Activated CD4-positive, alpha-beta T cell treated with anti-CD3 and anti-CD28 coated beads for 36 hours (primary cell): ENCODE measurements around the gene NELFA. TPM values are rescaled to one million over a fixed set of nuclear protein-coding genes. Genes with fewer than 3 reads are reported as not detected.
A peak's percentile ranks its signal among the peaks of the same experiment; 100 is the strongest.

Source experiments
- ATAC-seq: fragments of 200-7000 bp; cut with Tn5 transposase; one replicate; pipeline ENCODE4 v1.10.0; 2021; ENCODE audit warnings: mild to moderate bottlenecking, moderate library complexity
- CTCF ChIA-PET: fragments of 350-600 bp; sonication (Branson Sonifier 250); formaldehyde crosslinking; loops from one replicate; lab custom pipeline; 2021; ENCODE audit warnings: antibody characterized with exemption; lab: Charles Lee
- POLR2A ChIA-PET: fragments of 350-600 bp; sonication (Branson Sonifier 250); formaldehyde crosslinking; loops from one replicate; lab custom pipeline; 2021; ENCODE audit warnings: antibody characterized with exemption, inconsistent platforms; lab: Charles Lee
- DNase-seq: peaks from one replicate; pipeline ENCODE4 v3.0.0-alpha.2; 2020
- H3K27ac Mint-ChIP-seq: one replicate; pipeline ENCODE4 v1.8.0; 2021; ENCODE audit warnings: mixed read lengths
- H3K27me3 Mint-ChIP-seq: one replicate; pipeline ENCODE4 v1.8.0; 2021; ENCODE audit warnings: mixed read lengths
- H3K36me3 Mint-ChIP-seq: one replicate; pipeline ENCODE4 v1.8.0; 2021; ENCODE audit warnings: low read depth, mixed read lengths
- H3K4me1 Mint-ChIP-seq: one replicate; pipeline ENCODE4 v1.8.0; 2021; ENCODE audit warnings: mixed read lengths
- H3K4me3 Mint-ChIP-seq: one replicate; pipeline ENCODE4 v1.8.0; 2021; ENCODE audit warnings: mild to moderate bottlenecking, moderate library complexity, mixed read lengths
- H3K9me3 Mint-ChIP-seq: one replicate; pipeline ENCODE4 v1.8.0; 2021; ENCODE audit warnings: low read depth, mixed read lengths
- intact Hi-C, 2 experiments: fragments of 100-400 bp; cut with DNase I in 1 of 2; cut with micrococcal nuclease in 1 of 2; formaldehyde crosslinking; loops; one replicate each; pipeline versions ENCODE4 v1.14.2 to v1.15.1; 2022 to 2024; cut with DNase I, micrococcal nuclease
- total RNA-seq, 2 experiments: library from RNA; stranded (reverse); gene quantifications; one replicate each; pipeline ENCODE4 v1.2.3, GENCODE V29; 2021

The NELFA gene
- total RNA-seq, 2 experiments from 2014 or later: 41.6 to 48.3 TPM

DNA sequence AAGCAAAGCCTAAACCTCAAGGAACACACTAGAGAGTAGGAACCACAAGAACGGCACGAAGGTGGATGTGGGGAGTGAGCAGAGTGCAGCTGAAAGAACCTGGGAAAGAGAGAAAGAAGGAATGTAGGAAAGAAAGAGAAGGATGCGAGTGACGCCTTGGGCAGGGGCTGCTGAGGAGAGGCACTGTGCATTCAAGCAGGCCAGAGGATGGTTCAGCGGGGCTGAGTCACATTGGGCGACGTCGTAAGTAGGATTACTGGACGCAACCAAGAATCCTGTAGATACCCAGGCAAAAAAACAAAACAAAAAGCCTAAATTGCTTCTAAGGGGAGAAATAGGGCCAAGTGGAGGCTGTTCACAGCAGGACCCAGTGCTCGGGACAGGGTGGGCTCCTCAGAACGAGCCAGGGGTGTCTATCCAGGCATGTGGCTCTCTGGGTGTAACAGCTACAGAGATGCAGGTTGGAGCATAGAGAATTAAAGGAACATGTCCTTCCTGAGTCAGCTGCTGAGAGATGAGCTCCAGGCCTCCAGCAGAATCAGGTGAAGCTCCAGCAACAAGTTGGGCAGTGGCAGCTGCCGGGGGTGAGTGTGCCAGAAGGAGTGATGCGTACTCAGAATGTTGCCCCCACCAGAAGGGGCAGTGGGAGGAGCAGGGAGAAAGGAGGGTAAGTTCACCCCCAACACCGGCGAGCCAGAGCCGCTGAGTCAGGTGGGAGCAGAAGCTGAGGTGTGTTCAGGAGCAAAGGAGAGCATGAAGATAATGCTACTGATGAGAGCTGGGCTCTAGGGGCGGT lies 38.6 kb downstream of the NELFA start:
- DNase-seq (no peak), ATAC-seq (no peak)
- Mint-ChIP-seq H3K27ac (no peak overlapping the region), H3K4me1 (peaks cover 2% of the 10 kb centered on the region), H3K27me3 (no peaks in the 10 kb centered on the region), H3K9me3 (no peaks in the 10 kb centered on the region), H3K4me3 (no peak overlapping the region), H3K36me3 (peaks cover 65% of the 10 kb centered on the region)
- POLR2A ChIA-PET: no interaction called here
- CTCF ChIA-PET: interaction anchor here (0.5 to 0.7 kb wide), 2 partner anchors 26 to 50 kb away, joined by 3 read pairs; no protein-coding TSS in a partner anchor
- intact Hi-C loops: no loop called here

- DNase-seq (no peak), ATAC-seq (no peak)
- Mint-ChIP-seq H3K36me3 (peaks cover 68% of the 10 kb centered on the region), H3K27ac (no peak overlapping the region), H3K4me1 (peaks cover 2% of the 10 kb centered on the region), H3K27me3 (no peaks in the 10 kb centered on the region), H3K9me3 (no peaks in the 10 kb centered on the region), H3K4me3 (no peak overlapping the region)
- intact Hi-C loops: no loop called here
- CTCF ChIA-PET: no interaction called here
- POLR2A ChIA-PET: no interaction called here
Measured at GRCh38 chr4:1968686-1969295, 40.0 kb downstream of the NELFA start.

DNA sequence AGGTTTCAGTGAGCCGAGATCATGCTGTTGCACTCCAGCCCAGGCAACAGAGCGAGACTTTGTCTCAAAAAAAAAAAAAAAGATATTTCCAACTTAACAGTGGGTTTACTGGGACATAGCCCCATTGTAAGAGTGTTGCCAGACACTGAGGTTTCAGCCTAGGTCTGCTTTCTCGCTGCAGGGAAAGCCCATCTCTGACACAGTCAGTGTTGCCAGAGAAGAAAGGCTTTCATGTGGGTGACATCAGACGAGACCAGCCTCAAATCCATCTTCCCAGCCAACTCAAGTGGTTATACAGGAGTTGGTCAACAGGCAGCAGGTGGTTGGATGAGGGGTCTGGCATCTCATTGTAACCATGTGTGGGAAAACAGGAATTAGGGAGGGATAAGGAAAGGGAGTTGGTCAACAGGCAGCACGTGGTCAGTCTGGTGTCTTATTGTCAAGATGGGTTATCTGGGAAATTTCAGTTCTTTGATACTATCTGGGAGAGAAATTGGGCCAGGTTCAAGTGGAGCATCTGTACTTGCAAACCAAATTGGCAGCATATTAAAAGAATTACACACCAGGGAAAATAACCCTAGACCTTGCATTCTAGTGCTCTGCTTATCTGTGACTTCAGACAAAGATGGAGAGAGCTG lies 41.1 kb downstream of the NELFA start:
- ATAC-seq (no peak), DNase-seq (no peak)
- Mint-ChIP-seq H3K27ac (peak overlapping the region; percentile 48), H3K4me3 (no peak overlapping the region), H3K27me3 (no peaks in the 10 kb centered on the region), H3K4me1 (peaks cover 2% of the 10 kb centered on the region), H3K9me3 (no peaks in the 10 kb centered on the region), H3K36me3 (peaks cover 72% of the 10 kb centered on the region)
- POLR2A ChIA-PET: no interaction called here
- intact Hi-C loops: no loop called here
- CTCF ChIA-PET: no interaction called here

- ChIA-PET POLR2A (no interaction called here), CTCF (interaction anchor here (1.0 kb wide), 1 partner anchor 65 kb away, joined by 3 read pairs; no protein-coding TSS in a partner anchor)
- Mint-ChIP-seq H3K36me3 (peaks cover 78% of the 10 kb centered on the region), H3K9me3 (no peaks in the 10 kb centered on the region), H3K27ac (peak overlapping the region; percentile 52), H3K4me1 (peaks cover 2% of the 10 kb centered on the region), H3K27me3 (no peaks in the 10 kb centered on the region), H3K4me3 (no peak overlapping the region)
- ATAC-seq: no peak
- intact Hi-C loops: no loop called here
- no peak for DNase-seq
Measured at GRCh38 chr4:1964971-1965370, 43.8 kb downstream of the NELFA start.

DNA sequence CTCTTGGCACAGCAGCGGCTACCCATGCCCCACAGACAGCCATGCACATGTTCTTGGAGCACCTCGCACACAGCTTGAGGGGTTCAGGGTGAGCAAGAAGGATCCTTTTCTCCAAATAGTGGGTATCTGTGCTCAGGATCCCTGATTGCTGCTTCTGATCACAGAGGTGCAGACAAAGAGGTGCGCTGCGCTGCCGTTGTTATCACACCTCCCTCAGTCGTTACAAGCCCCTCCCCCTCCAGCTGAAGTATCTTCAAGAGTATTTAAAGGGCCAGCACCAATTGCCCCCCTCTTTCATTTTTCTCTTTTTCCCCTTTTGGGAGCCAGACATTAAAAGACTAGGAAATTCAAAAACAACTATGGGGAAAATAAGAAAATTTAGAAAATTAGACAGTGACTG lies 44.3 kb downstream of the NELFA start:
- intact Hi-C loops: no loop called here
- CTCF ChIA-PET: interaction anchor here (0.8 kb wide), 1 partner anchor 10 kb away, joined by 3 read pairs; no protein-coding TSS in a partner anchor
- H3K36me3 Mint-ChIP-seq: peaks cover 77% of the 10 kb centered on the region

DNA sequence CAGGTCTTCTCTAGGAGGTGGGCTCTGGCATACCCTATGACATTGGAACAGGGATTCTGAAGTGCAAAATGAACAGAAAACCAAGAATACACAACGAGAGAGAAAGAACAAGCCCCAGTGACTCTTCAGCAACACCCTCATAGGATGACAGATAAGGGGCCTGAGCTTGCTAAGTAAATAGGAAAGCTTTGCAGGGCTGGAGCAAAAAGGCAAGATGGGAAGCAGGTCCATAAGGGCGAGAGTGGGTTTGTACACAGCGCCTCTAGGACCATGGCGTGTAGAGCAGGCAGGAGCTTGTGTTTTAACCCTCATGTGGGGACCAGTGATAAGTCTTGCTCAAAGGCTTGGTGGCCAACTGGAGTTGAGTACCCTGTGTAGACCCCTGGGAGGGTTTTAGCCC lies 45.8 kb downstream of the NELFA start:
- Mint-ChIP-seq H3K27me3 (no peaks in the 10 kb centered on the region), H3K4me3 (no peak overlapping the region), H3K27ac (no peak overlapping the region), H3K9me3 (no peaks in the 10 kb centered on the region), H3K36me3 (peaks cover 81% of the 10 kb centered on the region), H3K4me1 (peaks cover 2% of the 10 kb centered on the region)
- DNase-seq: no peak
- ChIA-PET CTCF (no interaction called here), POLR2A (no interaction called here)
- intact Hi-C loops: no loop called here
- ATAC-seq: no peak

More for the DNA sequence above, 44.3 kb downstream of the NELFA start:
- Mint-ChIP-seq H3K9me3 (no peaks in the 10 kb centered on the region), H3K4me3 (no peak overlapping the region), H3K27me3 (no peaks in the 10 kb centered on the region), H3K27ac (no peak overlapping the region), H3K4me1 (peaks cover 2% of the 10 kb centered on the region)
- POLR2A ChIA-PET: no interaction called here
- no peak for ATAC-seq
- DNase-seq: no peak

- CTCF ChIA-PET: no interaction called here
- Mint-ChIP-seq H3K27ac (no peak overlapping the region), H3K4me1 (peaks cover 2% of the 10 kb centered on the region), H3K9me3 (no peaks in the 10 kb centered on the region), H3K27me3 (no peaks in the 10 kb centered on the region), H3K4me3 (no peak overlapping the region), H3K36me3 (peaks cover 86% of the 10 kb centered on the region)
- no peak for DNase-seq
- no peak for ATAC-seq
- intact Hi-C loops: no loop called here
- POLR2A ChIA-PET: no interaction called here
Measured at GRCh38 chr4:1961563-1961962, 47.2 kb downstream of the NELFA start.

GRCh38 chr4:1961038-1961437 lies 47.7 kb downstream of the NELFA start:
- Mint-ChIP-seq H3K4me3 (no peak overlapping the region), H3K36me3 (peaks cover 87% of the 10 kb centered on the region), H3K27me3 (no peaks in the 10 kb centered on the region), H3K4me1 (peaks cover 2% of the 10 kb centered on the region), H3K27ac (no peak overlapping the region), H3K9me3 (no peaks in the 10 kb centered on the region)
- DNase-seq: no peak
- no peak for ATAC-seq
- CTCF ChIA-PET: no interaction called here
- POLR2A ChIA-PET: no interaction called here
- intact Hi-C loops: no loop called here

DNA sequence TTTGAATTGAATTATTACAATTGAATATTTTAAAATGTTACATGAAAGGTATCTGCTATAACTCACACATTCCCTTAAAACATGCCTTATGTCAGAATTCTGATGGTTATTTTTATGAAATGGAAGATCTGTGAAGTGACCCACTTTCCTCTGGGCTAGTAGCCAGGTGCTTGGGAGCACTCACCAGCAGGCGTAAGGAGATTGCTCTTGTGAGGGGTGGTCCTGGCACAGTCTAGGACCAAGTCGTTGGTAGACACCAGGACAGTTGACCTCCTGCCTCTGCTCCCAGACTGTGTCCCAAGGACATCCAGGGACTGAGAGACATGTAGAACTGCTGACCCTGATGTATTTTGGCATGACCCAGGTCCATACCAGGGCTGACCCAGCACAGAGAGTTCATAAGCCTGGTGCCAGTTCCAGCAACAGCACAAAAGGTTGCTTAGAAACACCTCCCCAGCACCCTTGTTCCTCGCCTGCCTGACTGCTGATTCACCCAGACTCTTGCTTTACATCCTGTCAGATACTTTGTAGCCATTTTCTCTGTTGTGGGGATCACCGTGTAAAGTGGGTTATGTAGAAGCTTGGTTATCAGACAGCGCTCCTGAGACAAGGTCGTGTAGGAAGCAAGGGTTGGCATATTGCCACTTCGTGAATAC lies 48.5 kb downstream of the NELFA start:
- Mint-ChIP-seq H3K27ac (no peak overlapping the region), H3K4me3 (no peak overlapping the region), H3K4me1 (peaks cover 2% of the 10 kb centered on the region), H3K36me3 (peaks cover 86% of the 10 kb centered on the region), H3K9me3 (no peaks in the 10 kb centered on the region), H3K27me3 (no peaks in the 10 kb centered on the region)
- DNase-seq: no peak
- CTCF ChIA-PET: no interaction called here
- POLR2A ChIA-PET: no interaction called here
- intact Hi-C loops: no loop called here
- no peak for ATAC-seq

- Mint-ChIP-seq H3K9me3 (no peaks in the 10 kb centered on the region), H3K4me3 (no peak overlapping the region), H3K27ac (no peak overlapping the region), H3K4me1 (no peaks in the 10 kb centered on the region), H3K27me3 (no peaks in the 10 kb centered on the region), H3K36me3 (peaks cover 85% of the 10 kb centered on the region)
- no peak for DNase-seq
- CTCF ChIA-PET: interaction anchor here (0.5 kb wide), 1 partner anchor 13 kb away, joined by 3 read pairs; no protein-coding TSS in a partner anchor
- intact Hi-C loops: no loop called here
- ATAC-seq: no peak
- POLR2A ChIA-PET: no interaction called here
Measured at GRCh38 chr4:1959104-1959384, 49.7 kb downstream of the NELFA start.

- CTCF ChIA-PET: interaction anchor here (0.5 to 0.8 kb wide), 2 partner anchors 13 to 107 kb away, joined by 3 read pairs; no protein-coding TSS in a partner anchor
- intact Hi-C loops: no loop called here
- H3K27ac Mint-ChIP-seq: no peak overlapping the region
Measured at GRCh38 chr4:1958276-1959103, 50.3 kb downstream of the NELFA start.

More at GRCh38 chr4:1958276-1959103, 50.3 kb downstream of the NELFA start:
- no peaks in the 10 kb centered on the region for H3K27me3 Mint-ChIP-seq
- no peaks in the 10 kb centered on the region for H3K9me3 Mint-ChIP-seq
- ATAC-seq (no peak), DNase-seq (no peak)
- H3K36me3 Mint-ChIP-seq: peaks cover 85% of the 10 kb centered on the region
- POLR2A ChIA-PET: no interaction called here
- no peak overlapping the region for H3K4me3 Mint-ChIP-seq
- H3K4me1 Mint-ChIP-seq: no peaks in the 10 kb centered on the region
